ENCODE measurements around the gene DZIP1. TPM values are rescaled to one million over a fixed set of nuclear protein-coding genes. Genes with fewer than 3 reads are reported as not detected.
"Not testable (repeated sequence)": the region's sequence is repeated elsewhere in the genome, so short reads cannot be mapped to it uniquely, and the experiment has no call there.

Gene DZIP1
- total RNA-seq, 1 donor: 38.9 TPM

DNA sequence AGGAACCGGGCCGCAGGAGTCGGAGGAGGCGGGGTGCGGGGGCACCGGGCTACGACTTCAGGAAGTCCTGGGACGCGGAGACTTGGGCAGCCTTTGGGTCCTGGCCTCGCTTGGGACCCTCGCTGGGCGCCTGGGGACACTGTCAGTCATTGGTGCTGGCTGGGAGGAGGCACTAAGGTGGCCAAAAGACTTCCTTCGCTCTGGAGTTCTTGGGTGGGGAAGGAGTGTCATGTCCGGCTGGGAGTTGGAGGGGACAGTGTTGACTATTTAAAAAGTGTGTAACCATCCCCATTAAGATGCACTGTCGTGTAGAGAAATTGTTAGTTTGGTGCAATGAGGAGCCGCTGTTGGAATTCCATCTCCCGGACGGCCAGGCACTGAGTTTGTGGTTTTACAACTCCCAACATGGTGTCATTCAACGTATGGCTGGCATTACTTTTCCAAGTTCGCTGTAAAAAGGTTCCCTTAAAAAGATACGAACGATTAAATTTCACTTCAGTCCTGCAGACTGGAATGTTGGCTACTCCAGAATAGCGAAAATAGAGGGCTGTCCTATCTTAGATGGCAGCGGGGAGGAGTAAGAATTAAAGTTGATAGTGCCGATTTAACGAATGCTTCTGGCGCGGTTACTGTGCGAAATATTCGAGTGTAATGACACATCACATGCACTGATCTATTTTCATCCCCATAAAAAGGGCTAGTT is 33.2 kb upstream of the DZIP1 start:
- peak; percentile 27 for DNase-seq (ENCODE audit: low read depth)
- H3K4me3 ChIP-seq (ENCODE audit: low read depth, low read length): peak overlapping the region; percentile 79
- TF ChIP-seq, protein P1, sequence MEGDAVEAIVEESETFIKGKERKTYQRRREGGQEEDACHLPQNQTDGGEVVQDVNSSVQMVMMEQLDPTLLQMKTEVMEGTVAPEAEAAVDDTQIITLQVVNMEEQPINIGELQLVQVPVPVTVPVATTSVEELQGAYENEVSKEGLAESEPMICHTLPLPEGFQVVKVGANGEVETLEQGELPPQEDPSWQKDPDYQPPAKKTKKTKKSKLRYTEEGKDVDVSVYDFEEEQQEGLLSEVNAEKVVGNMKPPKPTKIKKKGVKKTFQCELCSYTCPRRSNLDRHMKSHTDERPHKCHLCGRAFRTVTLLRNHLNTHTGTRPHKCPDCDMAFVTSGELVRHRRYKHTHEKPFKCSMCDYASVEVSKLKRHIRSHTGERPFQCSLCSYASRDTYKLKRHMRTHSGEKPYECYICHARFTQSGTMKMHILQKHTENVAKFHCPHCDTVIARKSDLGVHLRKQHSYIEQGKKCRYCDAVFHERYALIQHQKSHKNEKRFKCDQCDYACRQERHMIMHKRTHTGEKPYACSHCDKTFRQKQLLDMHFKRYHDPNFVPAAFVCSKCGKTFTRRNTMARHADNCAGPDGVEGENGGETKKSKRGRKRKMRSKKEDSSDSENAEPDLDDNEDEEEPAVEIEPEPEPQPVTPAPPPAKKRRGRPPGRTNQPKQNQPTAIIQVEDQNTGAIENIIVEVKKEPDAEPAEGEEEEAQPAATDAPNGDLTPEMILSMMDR (IDR thresholded peaks at IDR 0.05; ENCODE audit: insufficient read depth, low read depth, low read length): no peak

DNA sequence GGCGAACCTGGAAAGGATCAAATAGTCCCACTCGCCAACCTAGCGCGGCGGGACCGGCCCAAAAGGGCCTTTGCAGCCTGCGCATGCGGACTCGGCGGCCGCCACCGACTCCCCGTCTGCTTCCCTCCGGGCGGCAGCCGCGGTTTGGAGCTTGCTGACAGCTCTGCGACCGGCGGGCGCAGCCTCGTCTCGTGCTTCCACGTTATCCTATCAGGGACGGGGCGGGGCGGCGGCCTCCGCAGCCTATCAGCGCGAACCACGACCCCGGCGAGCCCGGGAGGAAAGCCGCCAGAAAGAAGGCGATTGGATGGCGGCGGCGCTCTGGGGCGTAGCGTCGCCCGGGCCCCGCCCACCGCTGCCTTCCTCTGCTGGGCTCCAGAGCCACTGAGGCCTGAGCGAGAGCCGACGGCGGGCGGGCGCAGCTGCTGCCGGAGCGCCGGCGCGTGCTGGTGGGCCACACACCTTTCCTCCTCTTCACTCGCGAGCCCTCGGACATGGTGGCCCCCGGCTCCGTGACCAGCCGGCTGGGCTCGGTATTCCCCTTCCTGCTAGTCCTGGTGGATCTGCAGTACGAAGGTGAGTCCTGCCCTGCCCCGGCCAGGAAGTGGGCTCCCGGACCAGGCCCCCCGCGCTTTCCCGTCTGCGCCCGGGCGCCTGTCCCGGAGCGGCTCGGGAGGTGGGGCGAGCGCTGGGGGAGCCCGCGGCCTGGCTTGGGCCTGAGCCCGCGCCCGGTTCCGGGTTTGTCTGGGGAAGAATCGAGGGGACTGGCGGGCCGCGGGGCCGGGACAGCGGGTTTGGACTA is 32.5 kb upstream of the DZIP1 start, which contains the start of gene DNAJC3:
DNAJC3 (plus strand) TSS at position 378 of the 802 bp plus-strand sequence; CDS start at position 495, 117 bp downstream.
- DNase-seq (ENCODE audit: low read depth): peak; percentile 99
- H3K4me3 ChIP-seq (ENCODE audit: low read depth, low read length): peak within 1 kb of the TSS; percentile 94
- TF ChIP-seq, protein P1 (IDR thresholded peaks at IDR 0.05; ENCODE audit: insufficient read depth, low read depth, low read length): no peak

DNA sequence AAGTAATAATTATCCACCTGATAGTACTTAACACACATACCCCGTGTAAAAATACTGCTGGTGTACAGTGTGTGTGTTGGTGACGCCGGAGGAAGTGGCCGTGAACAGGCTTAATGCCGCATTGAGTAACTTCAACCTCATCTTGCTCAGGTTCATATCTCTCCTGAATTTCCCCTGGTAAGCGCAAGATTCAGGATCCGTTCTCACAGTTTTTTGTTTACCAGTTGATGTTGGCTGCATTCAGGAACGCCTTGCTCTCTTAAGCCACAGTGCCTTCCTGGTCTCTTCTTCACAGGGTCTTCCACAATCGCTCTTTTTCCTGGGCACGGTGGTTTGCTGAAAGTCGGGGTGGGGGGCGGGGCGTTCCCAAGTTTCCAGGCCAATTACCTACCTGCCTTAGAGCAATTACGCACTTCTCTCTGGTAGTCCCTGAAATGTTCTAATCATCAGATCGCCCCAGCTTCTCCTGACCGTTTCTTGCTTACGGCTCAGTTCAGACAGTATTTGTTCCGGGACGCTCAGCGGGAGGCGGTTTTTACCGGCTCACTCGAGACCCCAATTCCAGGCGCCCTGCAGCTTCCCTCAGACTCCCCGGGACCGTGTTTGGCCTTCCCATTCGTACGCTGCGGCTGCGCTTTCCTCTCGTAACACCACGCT is 31.7 kb upstream of the DZIP1 start:
- TF ChIP-seq, protein P1 (IDR thresholded peaks at IDR 0.05; ENCODE audit: insufficient read depth, low read depth, low read length): no peak
- H3K4me3 ChIP-seq (ENCODE audit: low read depth, low read length): peak overlapping the region; percentile 94
- DNase-seq (ENCODE audit: low read depth): peak; percentile 76

DNA sequence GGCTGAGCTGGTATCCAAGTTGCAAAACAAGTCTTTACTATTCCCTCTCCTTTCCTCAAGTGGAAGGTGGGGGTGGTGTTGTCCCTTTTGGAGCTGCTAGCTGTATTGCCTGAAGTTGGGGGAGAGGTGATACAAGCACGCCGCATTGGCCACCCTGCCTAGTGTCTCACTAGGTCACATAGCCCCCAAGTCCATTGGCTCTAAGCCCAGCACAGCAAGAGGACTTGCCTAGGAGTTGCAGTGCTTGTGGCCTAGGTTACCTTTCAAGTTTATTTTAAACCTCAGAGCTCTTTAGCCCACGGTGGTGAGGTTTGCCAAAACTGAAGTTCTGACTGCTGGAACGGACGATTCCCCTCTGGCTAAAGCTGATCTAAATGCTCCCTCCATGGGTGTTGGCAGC is 27.1 kb upstream of the DZIP1 start:
- DNase-seq (ENCODE audit: low read depth): no peak
- TF ChIP-seq, protein P1 (IDR thresholded peaks at IDR 0.05; ENCODE audit: insufficient read depth, low read depth, low read length): no peak
- no peak overlapping the region for H3K4me3 ChIP-seq (ENCODE audit: low read depth, low read length)

DNA sequence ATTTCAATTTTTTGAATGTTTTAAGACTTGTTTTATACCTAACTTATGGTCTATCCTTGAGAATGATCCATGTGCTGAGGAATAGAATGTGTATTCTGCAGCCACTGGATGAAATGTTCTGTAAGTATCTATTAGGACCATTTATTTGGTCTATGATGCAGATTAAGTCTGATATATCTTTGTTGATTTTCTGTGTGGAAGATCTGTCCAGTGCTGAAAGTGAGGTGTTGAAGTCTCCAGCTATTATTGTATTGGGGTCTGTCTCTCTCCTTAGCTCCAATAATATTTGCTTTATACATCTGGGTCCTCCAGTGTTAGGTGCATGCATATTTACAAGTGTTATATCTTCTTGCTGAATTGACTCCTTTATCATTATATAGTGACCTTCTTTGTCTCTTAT is 22.7 kb upstream of the DZIP1 start:
- H3K4me3 ChIP-seq (ENCODE audit: low read depth, low read length); DNase-seq (ENCODE audit: low read depth): not testable (repeated sequence)

DNA sequence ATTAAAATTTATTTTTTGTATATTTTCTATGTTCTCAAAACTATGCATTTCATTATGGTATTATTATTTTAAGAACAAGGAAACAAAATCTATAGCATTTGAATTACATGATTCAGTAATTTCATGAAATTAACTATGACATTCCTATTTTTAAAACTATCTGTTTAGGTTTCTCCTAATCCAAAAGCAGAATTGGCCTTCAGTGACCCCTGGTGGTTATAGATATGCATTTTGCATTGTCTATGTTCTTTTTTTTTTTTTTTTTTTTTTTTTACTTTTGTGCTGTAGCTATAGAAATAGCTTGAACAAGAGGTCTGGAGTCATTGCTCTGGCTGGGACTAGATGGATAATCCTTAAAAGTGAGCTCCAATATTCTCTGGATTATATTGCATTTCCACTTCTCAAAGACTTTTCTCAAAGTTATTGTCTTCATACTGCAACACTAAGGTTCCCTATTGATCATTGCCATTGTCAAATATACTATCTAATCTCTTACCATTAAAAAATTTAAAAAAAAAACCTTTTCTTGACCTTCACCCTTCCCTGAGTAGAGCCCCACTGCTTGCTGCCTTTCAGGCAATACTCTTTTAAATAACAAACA is 16.6 kb upstream of the DZIP1 start:
- TF ChIP-seq, protein P1 (IDR thresholded peaks at IDR 0.05; ENCODE audit: insufficient read depth, low read depth, low read length): peak; percentile 64
- no peak overlapping the region for H3K4me3 ChIP-seq (ENCODE audit: low read depth, low read length)
- peak; percentile 60 for DNase-seq (ENCODE audit: low read depth)
